HCT116 (cell line): ENCODE results near the gene CSNK2A1. TPM values are rescaled to one million over a fixed set of nuclear protein-coding genes. Genes with fewer than 3 reads are reported as not detected.
A peak's percentile ranks its signal among the peaks of the same experiment; 100 is the strongest.

Experiments used
- ATAC-seq: fragments of 200-7000 bp; cut with Tn5 transposase; 2 replicates; pipeline ENCODE4 v1.9.1; 2020; ENCODE audit warnings: mild to moderate bottlenecking, moderate library complexity
- BruUV-seq: library from RNA; stranded (reverse); fragments of 400-500 nt; replicated peaks from 2 replicates; lab custom pipeline; 2021; lab: Mats Ljungman, UMichigan
- CTCF ChIA-PET: fragments of 300-600 bp; sonication (Branson Sonifier 250); formaldehyde crosslinking; loops from one replicate; lab custom pipeline; 2021; ENCODE audit warnings: antibody characterized with exemption; lab: Charles Lee
- POLR2A ChIA-PET: fragments of 300-600, 350-600 bp; sonication (Branson Sonifier 250); formaldehyde crosslinking; loops from one replicate; lab custom pipeline; 2021; ENCODE audit warnings: antibody characterized with exemption; lab: Charles Lee
- RAD21 ChIA-PET, 2 experiments: fragments of 300-600 bp; sonication (Branson Sonifier 250); formaldehyde crosslinking; loops; one replicate each; lab custom pipeline; 2023; ENCODE audit warnings: low total read pairs in 2 of 2; ENCODE audit not compliant: uncharacterized antibody in 2 of 2, unreplicated experiment in 2 of 2, low non-redundant PET in 1 of 2; lab: Charles Lee
- DNase-seq: peaks from one replicate; pipeline ENCODE4 v3.0.0-alpha.2; 2010; ENCODE audit warnings: low read depth, low spot score
- H2AFZ ChIP-seq: fragments of 200-600 bp; shearing (Covaris generic), sonication (generic); 2 replicates; pipeline ENCODE4 v1.6.1; 2017; ENCODE audit warnings: low read depth, mixed run types, mixed read lengths, antibody characterized with exemption, low read length; ENCODE audit not compliant: poor library complexity, severe bottlenecking
- H3K27ac ChIP-seq: 2 replicates; pipeline ENCODE4 v1.5.1; 2012; ENCODE audit warnings: low read depth, low read length
- H3K27me3 ChIP-seq: fragments of 200-600 bp; sonication (generic); 2 replicates; pipeline ENCODE4 v1.6.1; 2016; ENCODE audit warnings: mixed run types, low read length, mixed read lengths; ENCODE audit not compliant: insufficient read depth
- H3K36me3 ChIP-seq, 2 experiments: fragments of 200-500 bp in 1 of 2; fragments of 200-600 bp in 1 of 2; sonication (Bioruptor generic) in 1 of 2; sonication (generic) in 1 of 2; 2 replicates each; pipeline versions ENCODE4 v1.5.1 to v1.6.1; 2014 to 2016; ENCODE audit warnings: low read length in 2 of 2, inconsistent platforms in 1 of 2, mixed read lengths in 1 of 2, mixed run types in 1 of 2; ENCODE audit not compliant: insufficient read depth in 2 of 2, control insufficient read depth in 1 of 2
- H3K4me1 ChIP-seq, 2 experiments: fragments of 200-600 bp in 1 of 2; sonication (generic) in 1 of 2; 2 replicates each; pipeline versions ENCODE4 v1.5.1 to v1.6.1; 2012 to 2017; ENCODE audit warnings: low read length in 2 of 2, inconsistent platforms in 1 of 2, mild to moderate bottlenecking in 1 of 2, mixed read lengths in 1 of 2, mixed run types in 1 of 2, moderate library complexity in 1 of 2; ENCODE audit not compliant: insufficient read depth in 2 of 2, control insufficient read depth in 1 of 2
- H3K4me2 ChIP-seq: fragments of 200-600 bp; sonication (generic); 2 replicates; pipeline ENCODE4 v1.6.1; 2017; ENCODE audit warnings: mixed run types, low read length, mixed read lengths
- H3K4me3 ChIP-seq, 2 experiments: fragments of 200-600 bp in 1 of 2; sonication (generic) in 1 of 2; replicated peaks in 1 of 2; 2 replicates each; pipeline ENCODE4 v1.5.1; 2011 to 2016; ENCODE audit warnings: low read length in 2 of 2, control low read depth in 1 of 2, low read depth in 1 of 2, mild to moderate bottlenecking in 1 of 2, mixed read lengths in 1 of 2, mixed run types in 1 of 2
- H3K79me2 ChIP-seq: fragments of 200-600 bp; sonication (generic); 2 replicates; pipeline ENCODE4 v1.6.1; 2017; ENCODE audit warnings: mild to moderate bottlenecking, mixed run types, low read length, moderate library complexity, mixed read lengths; ENCODE audit not compliant: insufficient read depth
- H3K9ac ChIP-seq: fragments of 200-600 bp; sonication (generic); 2 replicates; pipeline ENCODE4 v1.6.1; 2016; ENCODE audit warnings: low read length, mixed read lengths
- H3K9me2 ChIP-seq: fragments of 200-600 bp; sonication (generic), shearing (Covaris generic); 2 replicates; pipeline ENCODE4 v1.6.1; 2017; ENCODE audit warnings: mixed run types, mild to moderate bottlenecking, moderate library complexity; ENCODE audit not compliant: insufficient read depth
- H3K9me3 ChIP-seq, 2 experiments: fragments of 200-500 bp in 1 of 2; fragments of 200-600 bp in 1 of 2; sonication (Bioruptor generic) in 1 of 2; sonication (generic) in 1 of 2; 2 replicates each; pipeline ENCODE4 v1.6.1; 2014 to 2017; ENCODE audit warnings: low read length in 2 of 2, mixed read lengths in 2 of 2, inconsistent platforms in 1 of 2, low read depth in 1 of 2, mild to moderate bottlenecking in 1 of 2, mixed run types in 1 of 2, moderate library complexity in 1 of 2; ENCODE audit not compliant: control insufficient read depth in 1 of 2, insufficient read depth in 1 of 2
- H4K20me1 ChIP-seq: fragments of 200-600 bp; sonication (generic), shearing (Covaris generic); 2 replicates; pipeline ENCODE4 v1.6.1; 2017; ENCODE audit warnings: mixed run types, mild to moderate bottlenecking, moderate library complexity; ENCODE audit not compliant: insufficient read depth
- ATF3 ChIP-seq: IDR thresholded peaks from 2 replicates; pipeline ENCODE4 v1.6.1; 2012
- CBX3 ChIP-seq: IDR thresholded peaks from 2 replicates; pipeline ENCODE4 v1.6.1; 2012; ENCODE audit warnings: low read depth
- CEBPB ChIP-seq: IDR thresholded peaks from 2 replicates; pipeline ENCODE4 v1.6.1; 2012; ENCODE audit warnings: low read depth
- EGR1 ChIP-seq: IDR thresholded peaks from 2 replicates; pipeline ENCODE4 v1.6.1; 2012; ENCODE audit warnings: low read depth
- ELF1 ChIP-seq: IDR thresholded peaks from 2 replicates; pipeline ENCODE4 v1.6.1; 2012; ENCODE audit warnings: low read depth, borderline replicate concordance
- EZH2 ChIP-seq: fragments of 200-600 bp; sonication (generic); IDR thresholded peaks from 2 replicates; pipeline ENCODE4 v1.6.1; 2017; ENCODE audit warnings: antibody characterized with exemption, mixed run types
- JUND ChIP-seq: IDR thresholded peaks from 2 replicates; pipeline ENCODE4 v1.6.1; 2012
- RAD21 ChIP-seq: IDR thresholded peaks from 2 replicates; pipeline ENCODE4 v1.6.1; 2012; ENCODE audit warnings: low read depth, mild to moderate bottlenecking
- REST ChIP-seq: IDR thresholded peaks from 2 replicates; pipeline ENCODE4 v1.6.1; 2012; ENCODE audit warnings: low read depth
- SIN3A ChIP-seq: IDR thresholded peaks from 2 replicates; pipeline ENCODE4 v1.6.1; 2012; ENCODE audit warnings: low read depth
- YY1 ChIP-seq: IDR thresholded peaks from 2 replicates; pipeline ENCODE4 v1.6.1; 2011; ENCODE audit warnings: low read length, low read depth, moderate library complexity, mild to moderate bottlenecking; ENCODE audit not compliant: insufficient replicate concordance; ENCODE audit errors: extremely low read depth
- ZFX ChIP-seq: fragments of 450-650 bp; IDR thresholded peaks from 2 replicates; pipeline ENCODE4 v1.6.1; 2017
- ZNF274 ChIP-seq: fragments of 200-500 bp; sonication (Bioruptor generic); IDR thresholded peaks from 2 replicates; pipeline ENCODE4 v1.6.1; 2014; ENCODE audit warnings: mild to moderate bottlenecking, low read depth, low read length, inconsistent platforms
- intact Hi-C: fragments of 100-400 bp; cut with micrococcal nuclease; formaldehyde crosslinking; loops from 2 replicates; pipeline ENCODE4 v1.10.0; 2022
- total RNA-seq: library from RNA; stranded (reverse); gene quantifications from one replicate; pipeline ENCODE4 v1.2.1, GENCODE V29; 2021; ENCODE audit not compliant: unreplicated experiment
- TF ChIP-seq, protein P1 (sequence below), 3 experiments: fragments of 200-600 bp in 1 of 3; sonication (generic) in 1 of 3; IDR thresholded peaks in 2 of 3; conservative IDR thresholded peaks in 1 of 3; 2 replicates each; pipeline ENCODE4 v1.5.1; 2012 to 2017; ENCODE audit warnings: low read depth in 2 of 3, low read length in 2 of 3, antibody characterized with exemption in 1 of 3, borderline replicate concordance in 1 of 3, control low read depth in 1 of 3, mild to moderate bottlenecking in 1 of 3, mixed read lengths in 1 of 3, mixed run types in 1 of 3, moderate library complexity in 1 of 3; ENCODE audit not compliant: insufficient read depth in 1 of 3

The CSNK2A1 gene
- total RNA-seq, 1 experiment from 2014 or later, result 284 TPM

DNA sequence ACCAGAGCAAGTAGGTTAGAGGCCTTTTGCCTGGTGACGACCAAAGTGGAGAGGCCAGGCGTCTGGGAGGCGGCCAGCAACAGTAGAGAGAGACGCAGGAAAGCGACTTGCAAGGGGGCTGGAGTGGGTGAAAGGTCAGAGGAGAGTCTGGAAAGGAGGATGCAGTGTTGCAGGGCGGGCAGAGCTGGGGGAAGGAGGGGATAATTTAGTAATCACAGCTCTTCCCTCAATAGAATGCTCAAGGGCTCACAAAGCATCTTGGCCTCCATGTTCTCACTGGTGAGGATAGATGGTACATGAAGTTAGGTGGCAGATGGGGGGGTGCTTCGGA is 41.3 kb upstream of the CSNK2A1 start:
- H3K79me2 ChIP-seq, result no peaks in the 10 kb centered on the region
- H3K4me2 ChIP-seq, result no peak overlapping the region
- no peaks in the 10 kb centered on the region for H3K36me3 ChIP-seq
- ATAC-seq (no peak), DNase-seq (no peak)
- H3K27ac ChIP-seq, result no peak overlapping the region
- no peak overlapping the region for H3K9ac ChIP-seq
- no peaks in the 10 kb centered on the region for H3K27me3 ChIP-seq
- ChIA-PET CTCF (interaction anchor here (1.2 kb wide), 1 partner anchor 82 kb away, joined by 3 read pairs; no protein-coding TSS in a partner anchor), RAD21 (no interaction called here), POLR2A (no interaction called here)
- intact Hi-C loops, result no loop called here
- BruUV-seq, result no TSS peak
- no peaks in the 10 kb centered on the region for H3K9me2 ChIP-seq
- TF ChIP-seq, protein P1, sequence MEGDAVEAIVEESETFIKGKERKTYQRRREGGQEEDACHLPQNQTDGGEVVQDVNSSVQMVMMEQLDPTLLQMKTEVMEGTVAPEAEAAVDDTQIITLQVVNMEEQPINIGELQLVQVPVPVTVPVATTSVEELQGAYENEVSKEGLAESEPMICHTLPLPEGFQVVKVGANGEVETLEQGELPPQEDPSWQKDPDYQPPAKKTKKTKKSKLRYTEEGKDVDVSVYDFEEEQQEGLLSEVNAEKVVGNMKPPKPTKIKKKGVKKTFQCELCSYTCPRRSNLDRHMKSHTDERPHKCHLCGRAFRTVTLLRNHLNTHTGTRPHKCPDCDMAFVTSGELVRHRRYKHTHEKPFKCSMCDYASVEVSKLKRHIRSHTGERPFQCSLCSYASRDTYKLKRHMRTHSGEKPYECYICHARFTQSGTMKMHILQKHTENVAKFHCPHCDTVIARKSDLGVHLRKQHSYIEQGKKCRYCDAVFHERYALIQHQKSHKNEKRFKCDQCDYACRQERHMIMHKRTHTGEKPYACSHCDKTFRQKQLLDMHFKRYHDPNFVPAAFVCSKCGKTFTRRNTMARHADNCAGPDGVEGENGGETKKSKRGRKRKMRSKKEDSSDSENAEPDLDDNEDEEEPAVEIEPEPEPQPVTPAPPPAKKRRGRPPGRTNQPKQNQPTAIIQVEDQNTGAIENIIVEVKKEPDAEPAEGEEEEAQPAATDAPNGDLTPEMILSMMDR (IDR thresholded peaks at IDR 0.05 in 2 of 3, conservative IDR thresholded peaks at IDR 0.05 in 1 of 3; ENCODE audit: borderline replicate concordance in 1 of 3, insufficient read depth in 1 of 3, low read depth in 2 of 3, low read length in 2 of 3), result no peak
- TF ChIP-seq ATF3, result no peak
- no peak for TF ChIP-seq CEBPB
- TF ChIP-seq EZH2, result no peak
- no peaks in the 10 kb centered on the region for H4K20me1 ChIP-seq
- H3K4me3 ChIP-seq, result no peak overlapping the region
- peaks cover 2 to 10% of the 10 kb centered on the region in 2 experiments; a peak in 3 of 4 replicates for H3K4me1 ChIP-seq
- H2AFZ ChIP-seq, result no peak overlapping the region
- no peaks in the 10 kb centered on the region for H3K9me3 ChIP-seq

GRCh38 chr20:584161-584970 is 40.8 kb upstream of the CSNK2A1 start:
- intact Hi-C loops, result no loop called here
- ChIA-PET RAD21 (no interaction called here), CTCF (interaction anchor here (0.7 to 1.2 kb wide), 2 partner anchors 61 to 83 kb away, joined by 3 read pairs; no protein-coding TSS in a partner anchor), POLR2A (no interaction called here)
- peak; percentile 81 for ATAC-seq
- Histone ChIP-seq H3K79me2 (no peaks in the 10 kb centered on the region), H3K9me2 (no peaks in the 10 kb centered on the region), H3K27ac (no peak overlapping the region), H2AFZ (no peak overlapping the region), H3K4me2 (no peak overlapping the region), H4K20me1 (no peaks in the 10 kb centered on the region), H3K36me3 (no peaks in the 10 kb centered on the region), H3K9me3 (no peaks in the 10 kb centered on the region), H3K4me3 (no peak overlapping the region), H3K4me1 (peaks cover 2 to 8% of the 10 kb centered on the region in 2 experiments; a peak in 3 of 4 replicates), H3K9ac (no peak overlapping the region), H3K27me3 (no peaks in the 10 kb centered on the region)
- no TSS peak for BruUV-seq
- DNase-seq, result peak; percentile 43
- TF ChIP-seq ZFX, result no peak
- no peak for TF ChIP-seq JUND
- TF ChIP-seq ELF1, result no peak
- TF ChIP-seq REST, result no peak
- no peak for TF ChIP-seq EZH2
- no peak for TF ChIP-seq SIN3A
- no peak for TF ChIP-seq EGR1
- TF ChIP-seq RAD21, result no peak
- TF ChIP-seq ZNF274, result no peak
- TF ChIP-seq CBX3, result peak; percentile 35; the same call in 1 of the 2 replicates
- no peak for TF ChIP-seq YY1
